B cell (primary cell): ENCODE measurements around the gene C21orf58.

ENCODE experiments used
- CTCF ChIP-seq: fragments of 200-600 bp; IDR thresholded peaks from one replicate; pipeline ENCODE4 v1.8.0; 2022; ENCODE audit warnings: antibody characterized with exemption, mild to moderate bottlenecking
- EZH2 ChIP-seq: IDR thresholded peaks from 2 replicates; pipeline ENCODE4 v1.6.1; 2012; ENCODE audit warnings: borderline replicate concordance, low read depth, mild to moderate bottlenecking, moderate library complexity, low read length; ENCODE audit not compliant: insufficient read depth, poor library complexity, severe bottlenecking

- no peak for TF ChIP-seq CTCF
- TF ChIP-seq EZH2, result no peak
Observed at GRCh38 chr21:46266946-46267345, 56.7 kb downstream of the C21orf58 start.
